ENCODE data around the gene SHOC2. TPM values are rescaled to one million over a fixed set of nuclear protein-coding genes. Genes with fewer than 3 reads are reported as not detected.

The SHOC2 gene
- total RNA-seq, 6 experiments from 2014 or later, result 48.9 to 61.1 (median 56.6) TPM

- DNase-seq, result peak; percentile 23
- Mint-ChIP-seq H3K27ac (peak overlapping the region; percentile 92), H3K4me3 (peak overlapping the region; percentile 94), H3K9me3 (no peaks in the 10 kb centered on the region), H3K27me3 (ENCODE audit: insufficient read depth) (peaks cover 7% of the 10 kb centered on the region; the same call in 1 of the 2 replicates), H3K4me1 (ENCODE audit: low read depth) (peaks cover 64% of the 10 kb centered on the region), H3K36me3 (ENCODE audit: low read depth) (peaks cover 3% of the 10 kb centered on the region)
- TF ChIP-seq, protein P1, sequence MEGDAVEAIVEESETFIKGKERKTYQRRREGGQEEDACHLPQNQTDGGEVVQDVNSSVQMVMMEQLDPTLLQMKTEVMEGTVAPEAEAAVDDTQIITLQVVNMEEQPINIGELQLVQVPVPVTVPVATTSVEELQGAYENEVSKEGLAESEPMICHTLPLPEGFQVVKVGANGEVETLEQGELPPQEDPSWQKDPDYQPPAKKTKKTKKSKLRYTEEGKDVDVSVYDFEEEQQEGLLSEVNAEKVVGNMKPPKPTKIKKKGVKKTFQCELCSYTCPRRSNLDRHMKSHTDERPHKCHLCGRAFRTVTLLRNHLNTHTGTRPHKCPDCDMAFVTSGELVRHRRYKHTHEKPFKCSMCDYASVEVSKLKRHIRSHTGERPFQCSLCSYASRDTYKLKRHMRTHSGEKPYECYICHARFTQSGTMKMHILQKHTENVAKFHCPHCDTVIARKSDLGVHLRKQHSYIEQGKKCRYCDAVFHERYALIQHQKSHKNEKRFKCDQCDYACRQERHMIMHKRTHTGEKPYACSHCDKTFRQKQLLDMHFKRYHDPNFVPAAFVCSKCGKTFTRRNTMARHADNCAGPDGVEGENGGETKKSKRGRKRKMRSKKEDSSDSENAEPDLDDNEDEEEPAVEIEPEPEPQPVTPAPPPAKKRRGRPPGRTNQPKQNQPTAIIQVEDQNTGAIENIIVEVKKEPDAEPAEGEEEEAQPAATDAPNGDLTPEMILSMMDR (IDR thresholded peaks at IDR 0.05), result no peak
Measured at GRCh38 chr10:110919971-110920881, 822 bp downstream of the SHOC2 start.

DNA sequence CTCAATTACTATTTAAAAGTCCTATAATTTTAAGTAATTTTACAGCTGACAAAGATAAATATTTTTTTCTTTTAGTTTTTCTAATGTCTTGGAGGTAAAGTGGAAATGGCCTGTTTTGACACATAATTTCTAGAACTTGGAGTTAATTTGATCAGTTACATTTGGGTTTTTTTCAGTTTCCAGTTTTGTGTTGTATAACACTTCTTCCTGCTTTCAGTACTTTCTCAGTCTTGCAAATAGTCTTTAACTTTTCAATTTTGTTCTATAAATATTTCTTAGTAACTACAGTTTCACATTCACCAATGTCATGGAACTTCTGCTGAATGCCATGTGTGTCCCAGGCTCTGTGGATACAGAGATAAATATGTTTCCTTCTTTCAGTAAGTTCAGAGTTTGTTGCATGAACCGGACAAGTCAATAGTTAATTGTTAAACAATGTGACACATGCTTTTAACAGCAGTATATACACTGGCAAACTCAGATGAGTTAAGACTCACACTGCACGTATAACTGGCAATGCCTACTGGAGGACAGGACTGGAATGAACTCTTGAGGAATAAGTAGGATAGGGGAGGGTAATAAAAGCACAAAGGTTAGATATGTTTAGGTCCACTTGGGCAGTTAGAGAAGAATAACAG lies 4.6 kb downstream of the SHOC2 start:
- TF ChIP-seq, protein P1 (IDR thresholded peaks at IDR 0.05), result no peak
- DNase-seq, result no peak
- Mint-ChIP-seq H3K36me3 (ENCODE audit: low read depth) (peaks cover 3% of the 10 kb centered on the region), H3K4me1 (ENCODE audit: low read depth) (peaks cover 33% of the 10 kb centered on the region), H3K4me3 (no peak overlapping the region), H3K9me3 (no peaks in the 10 kb centered on the region), H3K27ac (peak overlapping the region; percentile 55), H3K27me3 (ENCODE audit: insufficient read depth) (0 out of 2 replicates have a peak, but pooled peaks cover 2% of the 10 kb centered on the region)

GRCh38 chr10:110927461-110927860 lies 8.1 kb downstream of the SHOC2 start:
- no peak for DNase-seq
- H3K27ac Mint-ChIP-seq, result no peak overlapping the region
- peaks cover 3% of the 10 kb centered on the region; the same call in 1 of the 2 replicates for H3K36me3 Mint-ChIP-seq (ENCODE audit: low read depth)
- H3K4me3 Mint-ChIP-seq, result no peak overlapping the region
- H3K9me3 Mint-ChIP-seq, result no peaks in the 10 kb centered on the region
- TF ChIP-seq, protein P1 (IDR thresholded peaks at IDR 0.05), result no peak
- H3K27me3 Mint-ChIP-seq (ENCODE audit: insufficient read depth), result no peaks in the 10 kb centered on the region
- peaks cover 23% of the 10 kb centered on the region for H3K4me1 Mint-ChIP-seq (ENCODE audit: low read depth)

GRCh38 chr10:110931769-110932381 lies 12.5 kb downstream of the SHOC2 start:
- Mint-ChIP-seq H3K4me3 (no peak overlapping the region), H3K36me3 (ENCODE audit: low read depth) (no peaks in the 10 kb centered on the region), H3K9me3 (no peaks in the 10 kb centered on the region), H3K27ac (no peak overlapping the region), H3K27me3 (ENCODE audit: insufficient read depth) (no peaks in the 10 kb centered on the region), H3K4me1 (ENCODE audit: low read depth) (0 out of 2 replicates have a peak, but pooled peaks cover 5% of the 10 kb centered on the region)
- TF ChIP-seq, protein P1 (IDR thresholded peaks at IDR 0.05), result no peak
- DNase-seq, result no peak

DNA sequence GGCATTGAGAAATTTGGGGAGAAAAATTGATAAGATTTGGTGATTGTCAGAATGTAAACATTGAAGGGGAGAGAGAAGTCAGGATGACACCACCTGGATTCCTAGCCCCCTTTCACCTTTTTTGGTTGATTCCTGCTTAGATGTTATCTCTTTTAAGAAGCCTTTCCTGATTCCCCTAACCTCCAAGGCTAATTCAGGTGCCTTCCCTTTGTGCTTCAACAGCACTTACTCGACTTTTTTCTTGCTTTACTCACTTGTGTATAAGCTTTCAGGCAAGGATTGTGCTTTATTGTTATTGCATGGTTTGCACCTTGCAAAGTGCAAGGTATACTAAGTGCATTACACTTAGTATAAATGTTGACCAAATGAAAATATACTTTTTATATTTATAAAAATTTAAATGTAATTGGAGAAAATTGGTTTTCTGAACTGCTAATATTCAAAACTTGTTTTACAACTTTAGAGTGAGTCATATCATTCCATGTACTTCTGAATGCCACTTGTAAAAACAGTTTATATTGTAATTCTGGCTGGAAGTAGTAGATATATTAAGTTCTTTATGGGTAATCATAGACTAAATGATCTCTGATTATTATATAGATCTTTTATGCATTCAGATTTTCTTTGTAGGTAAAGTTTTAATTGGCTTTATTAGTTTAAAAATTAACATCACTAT lies 13.2 kb downstream of the SHOC2 start:
- DNase-seq, result no peak
- 0 out of 2 replicates have a peak, but pooled peaks cover 5% of the 10 kb centered on the region for H3K4me1 Mint-ChIP-seq (ENCODE audit: low read depth)
- no peak overlapping the region for H3K4me3 Mint-ChIP-seq
- no peaks in the 10 kb centered on the region for H3K9me3 Mint-ChIP-seq
- no peaks in the 10 kb centered on the region for H3K27me3 Mint-ChIP-seq (ENCODE audit: insufficient read depth)
- H3K27ac Mint-ChIP-seq, result no peak overlapping the region; the same call in 1 of the 2 replicates
- no peaks in the 10 kb centered on the region for H3K36me3 Mint-ChIP-seq (ENCODE audit: low read depth)
- TF ChIP-seq, protein P1 (IDR thresholded peaks at IDR 0.05), result no peak

Data from HFFc6 (cell line).